WTC11 (cell line): ENCODE measurements around the gene KRTAP21-3. TPM values are rescaled to one million over a fixed set of nuclear protein-coding genes. Genes with fewer than 3 reads are reported as not detected.

Source experiments
- ATAC-seq: fragments of 200-7000 bp; cut with Tn5 transposase; 2 replicates; pipeline ENCODE4 v1.10.0; 2021; ENCODE audit warnings: mild to moderate bottlenecking, moderate library complexity
- CTCF ChIA-PET: fragments of 300-600 bp; sonication (Branson Sonifier 250); formaldehyde crosslinking; loops from one replicate; lab custom pipeline; 2021; ENCODE audit warnings: antibody characterized with exemption; lab: Charles Lee
- POLR2A ChIA-PET: fragments of 350-600 bp; sonication (Branson Sonifier 250); formaldehyde crosslinking; loops from one replicate; lab custom pipeline; 2021; ENCODE audit warnings: antibody characterized with exemption; lab: Charles Lee
- DNase-seq: peaks from one replicate; pipeline ENCODE4 v3.0.0; 2021; ENCODE audit warnings: low spot score
- H3K27ac Mint-ChIP-seq: 2 replicates; pipeline ENCODE4 v1.8.0; 2021; ENCODE audit warnings: mixed read lengths
- H3K27me3 Mint-ChIP-seq: 2 replicates; pipeline ENCODE4 v1.8.0; 2021; ENCODE audit warnings: low read depth, mild to moderate bottlenecking, moderate library complexity, mixed read lengths
- H3K36me3 Mint-ChIP-seq: 2 replicates; pipeline ENCODE4 v1.8.0; 2021; ENCODE audit warnings: mixed read lengths
- H3K4me1 Mint-ChIP-seq: 2 replicates; pipeline ENCODE4 v1.8.0; 2022; ENCODE audit warnings: mixed read lengths
- H3K4me3 Mint-ChIP-seq: 2 replicates; pipeline ENCODE4 v1.8.0; 2021; ENCODE audit warnings: mild to moderate bottlenecking, moderate library complexity, mixed read lengths
- H3K9me3 Mint-ChIP-seq: 2 replicates; pipeline ENCODE4 v1.8.0; 2021; ENCODE audit warnings: mixed read lengths
- ATF1 ChIP-seq: sonication (generic); formaldehyde crosslinking; IDR thresholded peaks from 2 replicates; pipeline ENCODE4 v1.8.1; 2023; ENCODE audit warnings: mild to moderate bottlenecking, moderate library complexity, missing genetic modification reagents
- CBFB ChIP-seq: sonication (generic); formaldehyde crosslinking; IDR thresholded peaks from 2 replicates; pipeline ENCODE4 v1.8.1; 2022; ENCODE audit warnings: mild to moderate bottlenecking, low read depth, missing genetic modification reagents
- GABPB1 ChIP-seq: sonication (generic); formaldehyde crosslinking; IDR thresholded peaks from 2 replicates; pipeline ENCODE4 v1.8.1; 2023; ENCODE audit warnings: mild to moderate bottlenecking, missing genetic modification reagents
- GTF2I ChIP-seq: fragments of 250-450 bp; sonication (Bioruptor Pico); conservative IDR thresholded peaks from 2 replicates; pipeline ENCODE4 v1.4.0; 2021; ENCODE audit warnings: mild to moderate bottlenecking
- HMGA2 ChIP-seq: fragments of 250-450 bp; sonication (Bioruptor Pico); IDR thresholded peaks from 2 replicates; pipeline ENCODE4 v1.4.0; 2021; ENCODE audit warnings: mild to moderate bottlenecking, moderate library complexity
- MYBL2 ChIP-seq: sonication (generic); formaldehyde crosslinking; IDR thresholded peaks from 2 replicates; pipeline ENCODE4 v1.8.1; 2023; ENCODE audit warnings: mild to moderate bottlenecking, moderate library complexity, missing genetic modification reagents
- NR1H2 ChIP-seq: sonication (generic); formaldehyde crosslinking; IDR thresholded peaks from 2 replicates; pipeline ENCODE4 v1.9.0; 2021; ENCODE audit warnings: mild to moderate bottlenecking, moderate library complexity, missing genetic modification reagents
- OVOL2 ChIP-seq: fragments of 250-450 bp; sonication (Bioruptor Pico); IDR thresholded peaks from 2 replicates; pipeline ENCODE4 v1.9.0; 2021; ENCODE audit warnings: mild to moderate bottlenecking, borderline replicate concordance
- SMAD3 ChIP-seq: sonication (generic); formaldehyde crosslinking; IDR thresholded peaks from 2 replicates; pipeline ENCODE4 v1.8.0; 2022; ENCODE audit warnings: missing genetic modification reagents, mild to moderate bottlenecking, borderline replicate concordance
- SMAD4 ChIP-seq: sonication (generic); formaldehyde crosslinking; IDR thresholded peaks from 2 replicates; pipeline ENCODE4 v1.8.0; 2022; ENCODE audit warnings: mild to moderate bottlenecking, missing genetic modification reagents
- SP1 ChIP-seq: sonication (generic); formaldehyde crosslinking; conservative IDR thresholded peaks from 2 replicates; pipeline ENCODE4 v1.8.1; 2022; ENCODE audit warnings: missing genetic modification reagents
- TEAD1 ChIP-seq: sonication (generic); formaldehyde crosslinking; IDR thresholded peaks from 2 replicates; pipeline ENCODE4 v1.8.0; 2022; ENCODE audit warnings: mild to moderate bottlenecking, missing genetic modification reagents
- ZNF219 ChIP-seq: sonication (generic); formaldehyde crosslinking; IDR thresholded peaks from 2 replicates; pipeline ENCODE4 v1.8.0; 2023; ENCODE audit warnings: missing genetic modification reagents, mild to moderate bottlenecking, borderline replicate concordance
- ZNF263 ChIP-seq: sonication (generic); formaldehyde crosslinking; IDR thresholded peaks from 2 replicates; pipeline ENCODE4 v1.8.1; 2022; ENCODE audit warnings: low read depth, mild to moderate bottlenecking, moderate library complexity, missing genetic modification reagents
- ZNF317 ChIP-seq: sonication (generic); formaldehyde crosslinking; IDR thresholded peaks from 2 replicates; pipeline ENCODE4 v1.8.1; 2023; ENCODE audit warnings: low read depth, mild to moderate bottlenecking, moderate library complexity, missing genetic modification reagents, borderline replicate concordance
- total RNA-seq: library from RNA; stranded (reverse); gene quantifications from 3 replicates; pipeline ENCODE4 v1.2.3, GENCODE V29; 2021
- TF ChIP-seq, protein P1 (sequence below): sonication (generic); formaldehyde crosslinking; IDR thresholded peaks from 2 replicates; pipeline ENCODE4 v1.8.1; 2023; ENCODE audit warnings: mild to moderate bottlenecking, moderate library complexity, missing genetic modification reagents
- TF ChIP-seq, protein P2 (sequence below): sonication (generic); formaldehyde crosslinking; IDR thresholded peaks from 2 replicates; pipeline ENCODE4 v1.8.0; 2023; ENCODE audit warnings: mild to moderate bottlenecking, missing genetic modification reagents
- TF ChIP-seq, protein P3 (sequence below): sonication (generic); formaldehyde crosslinking; IDR thresholded peaks from 2 replicates; pipeline ENCODE4 v1.8.1; 2022; ENCODE audit warnings: low read depth, missing genetic modification reagents, borderline replicate concordance
- TF ChIP-seq, protein P4 (sequence below): sonication (generic); formaldehyde crosslinking; IDR thresholded peaks from 2 replicates; pipeline ENCODE4 v1.8.1; 2023; ENCODE audit warnings: mild to moderate bottlenecking, missing genetic modification reagents, moderate library complexity
- TF ChIP-seq, protein P5 (sequence below): sonication (generic); formaldehyde crosslinking; IDR thresholded peaks from 2 replicates; pipeline ENCODE4 v1.8.0; 2022; ENCODE audit warnings: mild to moderate bottlenecking, missing genetic modification reagents
- TF ChIP-seq, protein P6 (sequence below): sonication (generic); formaldehyde crosslinking; IDR thresholded peaks from 2 replicates; pipeline ENCODE4 v1.8.1; 2023; ENCODE audit warnings: mild to moderate bottlenecking, missing genetic modification reagents
- TF ChIP-seq, protein P7 (sequence below): sonication (generic); formaldehyde crosslinking; IDR thresholded peaks from 2 replicates; pipeline ENCODE4 v1.8.0; 2023; ENCODE audit warnings: missing genetic modification reagents, mild to moderate bottlenecking, borderline replicate concordance

KRTAP21-3 gene
- total RNA-seq, 1 experiment from 2014 or later: not detected

DNA sequence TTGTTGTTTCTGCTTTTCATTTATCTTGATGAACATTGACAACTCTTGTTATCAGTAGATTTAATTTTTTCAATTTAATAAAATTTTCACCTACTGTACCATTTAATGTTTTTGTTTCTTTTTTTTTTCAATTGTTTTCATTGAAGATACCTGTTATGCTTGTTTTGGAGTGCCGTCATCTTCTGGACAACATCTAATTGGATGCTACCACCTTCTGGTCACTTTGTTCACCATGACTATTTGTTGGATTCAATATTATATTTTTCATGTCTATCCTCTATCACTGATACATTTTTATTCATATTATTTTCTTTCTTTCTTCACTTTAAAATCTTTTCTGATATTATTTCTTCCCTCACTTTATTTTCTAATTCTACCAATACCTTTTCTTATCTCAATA is 14.4 kb upstream of the KRTAP21-3 start (continued):
- TF ChIP-seq, protein P1, sequence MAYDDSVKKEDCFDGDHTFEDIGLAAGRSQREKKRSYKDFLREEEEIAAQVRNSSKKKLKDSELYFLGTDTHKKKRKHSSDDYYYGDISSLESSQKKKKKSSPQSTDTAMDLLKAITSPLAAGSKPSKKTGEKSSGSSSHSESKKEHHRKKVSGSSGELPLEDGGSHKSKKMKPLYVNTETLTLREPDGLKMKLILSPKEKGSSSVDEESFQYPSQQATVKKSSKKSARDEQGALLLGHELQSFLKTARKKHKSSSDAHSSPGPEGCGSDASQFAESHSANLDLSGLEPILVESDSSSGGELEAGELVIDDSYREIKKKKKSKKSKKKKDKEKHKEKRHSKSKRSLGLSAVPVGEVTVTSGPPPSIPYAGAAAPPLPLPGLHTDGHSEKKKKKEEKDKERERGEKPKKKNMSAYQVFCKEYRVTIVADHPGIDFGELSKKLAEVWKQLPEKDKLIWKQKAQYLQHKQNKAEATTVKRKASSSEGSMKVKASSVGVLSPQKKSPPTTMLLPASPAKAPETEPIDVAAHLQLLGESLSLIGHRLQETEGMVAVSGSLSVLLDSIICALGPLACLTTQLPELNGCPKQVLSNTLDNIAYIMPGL (CRISPR knock-in tag): no peak
- no peak for TF ChIP-seq HMGA2
- no peak for TF ChIP-seq SP1 (CRISPR knock-in tag)
- TF ChIP-seq, protein P2, sequence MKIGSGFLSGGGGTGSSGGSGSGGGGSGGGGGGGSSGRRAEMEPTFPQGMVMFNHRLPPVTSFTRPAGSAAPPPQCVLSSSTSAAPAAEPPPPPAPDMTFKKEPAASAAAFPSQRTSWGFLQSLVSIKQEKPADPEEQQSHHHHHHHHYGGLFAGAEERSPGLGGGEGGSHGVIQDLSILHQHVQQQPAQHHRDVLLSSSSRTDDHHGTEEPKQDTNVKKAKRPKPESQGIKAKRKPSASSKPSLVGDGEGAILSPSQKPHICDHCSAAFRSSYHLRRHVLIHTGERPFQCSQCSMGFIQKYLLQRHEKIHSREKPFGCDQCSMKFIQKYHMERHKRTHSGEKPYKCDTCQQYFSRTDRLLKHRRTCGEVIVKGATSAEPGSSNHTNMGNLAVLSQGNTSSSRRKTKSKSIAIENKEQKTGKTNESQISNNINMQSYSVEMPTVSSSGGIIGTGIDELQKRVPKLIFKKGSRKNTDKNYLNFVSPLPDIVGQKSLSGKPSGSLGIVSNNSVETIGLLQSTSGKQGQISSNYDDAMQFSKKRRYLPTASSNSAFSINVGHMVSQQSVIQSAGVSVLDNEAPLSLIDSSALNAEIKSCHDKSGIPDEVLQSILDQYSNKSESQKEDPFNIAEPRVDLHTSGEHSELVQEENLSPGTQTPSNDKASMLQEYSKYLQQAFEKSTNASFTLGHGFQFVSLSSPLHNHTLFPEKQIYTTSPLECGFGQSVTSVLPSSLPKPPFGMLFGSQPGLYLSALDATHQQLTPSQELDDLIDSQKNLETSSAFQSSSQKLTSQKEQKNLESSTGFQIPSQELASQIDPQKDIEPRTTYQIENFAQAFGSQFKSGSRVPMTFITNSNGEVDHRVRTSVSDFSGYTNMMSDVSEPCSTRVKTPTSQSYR (CRISPR knock-in tag): no peak
- no peak for TF ChIP-seq ZNF263 (CRISPR knock-in tag)
- no peak for TF ChIP-seq SMAD3 (CRISPR knock-in tag)
- no peak for TF ChIP-seq GABPB1 (CRISPR knock-in tag)
- TF ChIP-seq, protein P3, sequence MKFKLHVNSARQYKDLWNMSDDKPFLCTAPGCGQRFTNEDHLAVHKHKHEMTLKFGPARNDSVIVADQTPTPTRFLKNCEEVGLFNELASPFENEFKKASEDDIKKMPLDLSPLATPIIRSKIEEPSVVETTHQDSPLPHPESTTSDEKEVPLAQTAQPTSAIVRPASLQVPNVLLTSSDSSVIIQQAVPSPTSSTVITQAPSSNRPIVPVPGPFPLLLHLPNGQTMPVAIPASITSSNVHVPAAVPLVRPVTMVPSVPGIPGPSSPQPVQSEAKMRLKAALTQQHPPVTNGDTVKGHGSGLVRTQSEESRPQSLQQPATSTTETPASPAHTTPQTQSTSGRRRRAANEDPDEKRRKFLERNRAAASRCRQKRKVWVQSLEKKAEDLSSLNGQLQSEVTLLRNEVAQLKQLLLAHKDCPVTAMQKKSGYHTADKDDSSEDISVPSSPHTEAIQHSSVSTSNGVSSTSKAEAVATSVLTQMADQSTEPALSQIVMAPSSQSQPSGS (CRISPR knock-in tag): no peak
- no peak for TF ChIP-seq SMAD4
- no peak for TF ChIP-seq TEAD1
- no peak for TF ChIP-seq ZNF219 (CRISPR knock-in tag)
- TF ChIP-seq ZNF317: no peak
- TF ChIP-seq, protein P4, sequence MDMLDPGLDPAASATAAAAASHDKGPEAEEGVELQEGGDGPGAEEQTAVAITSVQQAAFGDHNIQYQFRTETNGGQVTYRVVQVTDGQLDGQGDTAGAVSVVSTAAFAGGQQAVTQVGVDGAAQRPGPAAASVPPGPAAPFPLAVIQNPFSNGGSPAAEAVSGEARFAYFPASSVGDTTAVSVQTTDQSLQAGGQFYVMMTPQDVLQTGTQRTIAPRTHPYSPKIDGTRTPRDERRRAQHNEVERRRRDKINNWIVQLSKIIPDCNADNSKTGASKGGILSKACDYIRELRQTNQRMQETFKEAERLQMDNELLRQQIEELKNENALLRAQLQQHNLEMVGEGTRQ (CRISPR knock-in tag): no peak

DNA sequence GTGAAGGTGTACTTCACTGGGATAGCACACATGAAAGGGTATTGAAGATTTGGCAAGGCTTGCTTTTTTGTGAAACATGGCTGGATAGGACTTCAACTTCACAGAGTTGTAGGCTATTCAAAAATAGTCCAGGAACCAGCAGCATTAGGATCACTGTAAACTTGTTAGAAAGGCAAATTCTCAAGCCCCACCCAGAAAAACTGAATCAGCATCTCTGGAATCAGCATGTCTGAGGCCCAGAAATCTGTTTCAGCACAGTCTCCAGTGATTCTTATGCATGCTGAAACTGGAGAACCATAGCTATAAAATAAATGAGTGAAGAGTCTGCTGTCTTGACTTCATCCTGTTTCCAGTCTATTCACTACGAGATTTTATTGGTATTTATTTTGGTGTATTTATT is 8.1 kb upstream of the KRTAP21-3 start:
- ChIA-PET POLR2A (no interaction called here), CTCF (no interaction called here)
- Mint-ChIP-seq H3K4me1 (no peaks in the 10 kb centered on the region), H3K9me3 (no peaks in the 10 kb centered on the region), H3K27me3 (no peaks in the 10 kb centered on the region; the same call in 1 of the 2 replicates), H3K36me3 (no peaks in the 10 kb centered on the region), H3K27ac (no peak overlapping the region), H3K4me3 (no peak overlapping the region)
- ATAC-seq: no peak
- no peak for DNase-seq
- TF ChIP-seq GTF2I: no peak
- TF ChIP-seq OVOL2 (CRISPR knock-in tag): no peak
- no peak for TF ChIP-seq ZNF263 (CRISPR knock-in tag)
- TF ChIP-seq NR1H2 (CRISPR knock-in tag): no peak
- TF ChIP-seq, protein P5, sequence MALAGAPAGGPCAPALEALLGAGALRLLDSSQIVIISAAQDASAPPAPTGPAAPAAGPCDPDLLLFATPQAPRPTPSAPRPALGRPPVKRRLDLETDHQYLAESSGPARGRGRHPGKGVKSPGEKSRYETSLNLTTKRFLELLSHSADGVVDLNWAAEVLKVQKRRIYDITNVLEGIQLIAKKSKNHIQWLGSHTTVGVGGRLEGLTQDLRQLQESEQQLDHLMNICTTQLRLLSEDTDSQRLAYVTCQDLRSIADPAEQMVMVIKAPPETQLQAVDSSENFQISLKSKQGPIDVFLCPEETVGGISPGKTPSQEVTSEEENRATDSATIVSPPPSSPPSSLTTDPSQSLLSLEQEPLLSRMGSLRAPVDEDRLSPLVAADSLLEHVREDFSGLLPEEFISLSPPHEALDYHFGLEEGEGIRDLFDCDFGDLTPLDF (CRISPR knock-in tag): no peak
- TF ChIP-seq, protein P6, sequence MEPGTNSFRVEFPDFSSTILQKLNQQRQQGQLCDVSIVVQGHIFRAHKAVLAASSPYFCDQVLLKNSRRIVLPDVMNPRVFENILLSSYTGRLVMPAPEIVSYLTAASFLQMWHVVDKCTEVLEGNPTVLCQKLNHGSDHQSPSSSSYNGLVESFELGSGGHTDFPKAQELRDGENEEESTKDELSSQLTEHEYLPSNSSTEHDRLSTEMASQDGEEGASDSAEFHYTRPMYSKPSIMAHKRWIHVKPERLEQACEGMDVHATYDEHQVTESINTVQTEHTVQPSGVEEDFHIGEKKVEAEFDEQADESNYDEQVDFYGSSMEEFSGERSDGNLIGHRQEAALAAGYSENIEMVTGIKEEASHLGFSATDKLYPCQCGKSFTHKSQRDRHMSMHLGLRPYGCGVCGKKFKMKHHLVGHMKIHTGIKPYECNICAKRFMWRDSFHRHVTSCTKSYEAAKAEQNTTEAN: no peak
- TF ChIP-seq, protein P7, sequence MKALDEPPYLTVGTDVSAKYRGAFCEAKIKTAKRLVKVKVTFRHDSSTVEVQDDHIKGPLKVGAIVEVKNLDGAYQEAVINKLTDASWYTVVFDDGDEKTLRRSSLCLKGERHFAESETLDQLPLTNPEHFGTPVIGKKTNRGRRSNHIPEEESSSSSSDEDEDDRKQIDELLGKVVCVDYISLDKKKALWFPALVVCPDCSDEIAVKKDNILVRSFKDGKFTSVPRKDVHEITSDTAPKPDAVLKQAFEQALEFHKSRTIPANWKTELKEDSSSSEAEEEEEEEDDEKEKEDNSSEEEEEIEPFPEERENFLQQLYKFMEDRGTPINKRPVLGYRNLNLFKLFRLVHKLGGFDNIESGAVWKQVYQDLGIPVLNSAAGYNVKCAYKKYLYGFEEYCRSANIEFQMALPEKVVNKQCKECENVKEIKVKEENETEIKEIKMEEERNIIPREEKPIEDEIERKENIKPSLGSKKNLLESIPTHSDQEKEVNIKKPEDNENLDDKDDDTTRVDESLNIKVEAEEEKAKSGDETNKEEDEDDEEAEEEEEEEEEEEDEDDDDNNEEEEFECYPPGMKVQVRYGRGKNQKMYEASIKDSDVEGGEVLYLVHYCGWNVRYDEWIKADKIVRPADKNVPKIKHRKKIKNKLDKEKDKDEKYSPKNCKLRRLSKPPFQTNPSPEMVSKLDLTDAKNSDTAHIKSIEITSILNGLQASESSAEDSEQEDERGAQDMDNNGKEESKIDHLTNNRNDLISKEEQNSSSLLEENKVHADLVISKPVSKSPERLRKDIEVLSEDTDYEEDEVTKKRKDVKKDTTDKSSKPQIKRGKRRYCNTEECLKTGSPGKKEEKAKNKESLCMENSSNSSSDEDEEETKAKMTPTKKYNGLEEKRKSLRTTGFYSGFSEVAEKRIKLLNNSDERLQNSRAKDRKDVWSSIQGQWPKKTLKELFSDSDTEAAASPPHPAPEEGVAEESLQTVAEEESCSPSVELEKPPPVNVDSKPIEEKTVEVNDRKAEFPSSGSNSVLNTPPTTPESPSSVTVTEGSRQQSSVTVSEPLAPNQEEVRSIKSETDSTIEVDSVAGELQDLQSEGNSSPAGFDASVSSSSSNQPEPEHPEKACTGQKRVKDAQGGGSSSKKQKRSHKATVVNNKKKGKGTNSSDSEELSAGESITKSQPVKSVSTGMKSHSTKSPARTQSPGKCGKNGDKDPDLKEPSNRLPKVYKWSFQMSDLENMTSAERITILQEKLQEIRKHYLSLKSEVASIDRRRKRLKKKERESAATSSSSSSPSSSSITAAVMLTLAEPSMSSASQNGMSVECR: no peak
- TF ChIP-seq MYBL2 (CRISPR knock-in tag): no peak
- no peak for TF ChIP-seq HMGA2
- no peak for TF ChIP-seq ATF1
- TF ChIP-seq CBFB: no peak
- TF ChIP-seq, protein P1 (CRISPR knock-in tag): no peak
